ENCODE results near the gene BET1L. TPM values are rescaled to one million over a fixed set of nuclear protein-coding genes. Genes with fewer than 3 reads are reported as not detected.

The BET1L gene
- total RNA-seq, 1 donor from 2014 or later = 44.3 TPM

- Mint-ChIP-seq H3K4me3 (peak overlapping the region; percentile 100), H3K9me3 (no peaks in the 10 kb centered on the region), H3K27me3 (ENCODE audit: low read depth) (peaks cover 4% of the 10 kb centered on the region), H3K36me3 (ENCODE audit: low read depth) (peaks cover 10% of the 10 kb centered on the region), H3K4me1 (peaks cover 32% of the 10 kb centered on the region), H3K27ac (ENCODE audit: unreplicated experiment) (peak overlapping the region; percentile 86)
- DNase-seq (ENCODE audit: low read depth, low spot score) = no peak
- no peak for TF ChIP-seq CTCF (conservative IDR thresholded peaks at IDR 0.05)
Observed at GRCh38 chr11:208917-209260, 1.7 kb upstream of the BET1L start.

- peak overlapping the region; percentile 99 for H3K27ac Mint-ChIP-seq (ENCODE audit: unreplicated experiment)
- TF ChIP-seq CTCF (conservative IDR thresholded peaks at IDR 0.05) = no peak
- peaks cover 4% of the 10 kb centered on the region for H3K27me3 Mint-ChIP-seq (ENCODE audit: low read depth)
- no peaks in the 10 kb centered on the region for H3K9me3 Mint-ChIP-seq
- H3K4me1 Mint-ChIP-seq = peaks cover 32% of the 10 kb centered on the region
- peaks cover 10% of the 10 kb centered on the region for H3K36me3 Mint-ChIP-seq (ENCODE audit: low read depth)
- H3K4me3 Mint-ChIP-seq = peak overlapping the region; percentile 100
- peak; percentile 56 for DNase-seq (ENCODE audit: low read depth, low spot score)
Observed at GRCh38 chr11:208181-208916, 1.1 kb upstream of the BET1L start.

- no peak for TF ChIP-seq CTCF (conservative IDR thresholded peaks at IDR 0.05)
- Mint-ChIP-seq H3K27ac (ENCODE audit: unreplicated experiment) (peak overlapping the region; percentile 99), H3K9me3 (no peaks in the 10 kb centered on the region), H3K36me3 (ENCODE audit: low read depth) (peaks cover 7% of the 10 kb centered on the region), H3K27me3 (ENCODE audit: low read depth) (peaks cover 4% of the 10 kb centered on the region), H3K4me1 (peaks cover 32% of the 10 kb centered on the region), H3K4me3 (peak overlapping the region; percentile 100)
- DNase-seq (ENCODE audit: low read depth, low spot score) = no peak
Observed at GRCh38 chr11:207863-208180, 623 bp upstream of the BET1L start.

GRCh38 chr11:206526-207207 lies 532 bp downstream of the BET1L start:
- Mint-ChIP-seq H3K9me3 (no peaks in the 10 kb centered on the region), H3K4me1 (peaks cover 32% of the 10 kb centered on the region), H3K36me3 (ENCODE audit: low read depth) (peaks cover 7% of the 10 kb centered on the region), H3K27ac (ENCODE audit: unreplicated experiment) (no peak overlapping the region), H3K4me3 (peak overlapping the region; percentile 100), H3K27me3 (ENCODE audit: low read depth) (peaks cover 4% of the 10 kb centered on the region)
- no peak for DNase-seq (ENCODE audit: low read depth, low spot score)
- TF ChIP-seq CTCF (conservative IDR thresholded peaks at IDR 0.05) = no peak

- no peak for DNase-seq (ENCODE audit: low read depth, low spot score)
- no peak overlapping the region for H3K27ac Mint-ChIP-seq (ENCODE audit: unreplicated experiment)
- peak overlapping the region; percentile 94 for H3K4me3 Mint-ChIP-seq
- H3K36me3 Mint-ChIP-seq (ENCODE audit: low read depth) = peaks cover 3% of the 10 kb centered on the region
- no peaks in the 10 kb centered on the region for H3K9me3 Mint-ChIP-seq
- H3K4me1 Mint-ChIP-seq = peaks cover 28% of the 10 kb centered on the region
- no peak for TF ChIP-seq CTCF (conservative IDR thresholded peaks at IDR 0.05)
- peaks cover 4% of the 10 kb centered on the region for H3K27me3 Mint-ChIP-seq (ENCODE audit: low read depth)
Observed at GRCh38 chr11:206002-206384, 1.2 kb downstream of the BET1L start.

Data from neural crest cell (in vitro differentiated cells).